Right hindlimb (tissue), 1 donor: ENCODE data around the gene C16orf74.

ENCODE experiments used
- DNase-seq: peaks from one replicate; pipeline ENCODE4 v3.0.0-alpha.2; 2018

C16orf74 gene

GRCh38 chr16:85668676-85669424 lies 82.0 kb downstream of the C16orf74 start:
- DNase-seq: no peak

GRCh38 chr16:85667841-85668413 lies 83.0 kb downstream of the C16orf74 start:
- no peak for DNase-seq

GRCh38 chr16:85667261-85667660 lies 83.6 kb downstream of the C16orf74 start:
- DNase-seq: no peak

- DNase-seq: no peak
Observed at GRCh38 chr16:85665929-85666328, 85.0 kb downstream of the C16orf74 start.

- no peak for DNase-seq
Observed at GRCh38 chr16:85665373-85665740, 85.5 kb downstream of the C16orf74 start.

GRCh38 chr16:85664580-85665372 lies 86.1 kb downstream of the C16orf74 start:
- DNase-seq: no peak

- no peak for DNase-seq
Observed at GRCh38 chr16:85663891-85664321, 87.0 kb downstream of the C16orf74 start.

- no peak for DNase-seq
Observed at GRCh38 chr16:85662976-85663830, 87.7 kb downstream of the C16orf74 start.

- no peak for DNase-seq
Observed at GRCh38 chr16:85662482-85662812, 88.4 kb downstream of the C16orf74 start.

GRCh38 chr16:85661740-85662481 lies 89.0 kb downstream of the C16orf74 start:
- no peak for DNase-seq

GRCh38 chr16:85660843-85661739 lies 89.8 kb downstream of the C16orf74 start:
- DNase-seq: no peak

GRCh38 chr16:85659805-85660511 lies 90.9 kb downstream of the C16orf74 start:
- DNase-seq: peak; percentile 76

GRCh38 chr16:85659336-85659735 lies 91.6 kb downstream of the C16orf74 start:
- no peak for DNase-seq

GRCh38 chr16:85658504-85659326 lies 92.2 kb downstream of the C16orf74 start:
- no peak for DNase-seq

- DNase-seq: no peak
Observed at GRCh38 chr16:85657996-85658395, 92.9 kb downstream of the C16orf74 start.
